Measurements from ENCODE around the gene PRKCE.
A peak's percentile ranks its signal among the peaks of the same experiment; 100 is the strongest.

Gene PRKCE

DNA sequence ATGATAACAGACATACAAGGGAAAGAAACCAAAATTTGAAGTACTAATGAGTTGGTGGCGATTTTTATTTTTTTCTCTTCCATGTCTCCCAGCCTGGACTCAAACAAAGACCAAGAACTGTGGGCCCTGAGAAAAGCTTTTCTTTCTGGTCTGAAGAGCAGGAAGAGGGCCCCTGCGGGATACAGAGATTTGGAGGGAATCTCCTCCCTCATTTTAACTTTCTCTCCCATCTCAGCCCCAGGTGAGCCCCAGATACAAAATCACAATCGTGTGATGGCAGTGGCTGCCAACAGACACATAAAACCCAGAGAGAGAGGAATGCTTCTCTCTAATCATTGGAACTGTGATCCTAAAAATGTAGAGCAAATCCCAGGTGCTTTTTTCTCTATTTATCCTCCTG, 19.5 kb upstream of the PRKCE start:
- no peak for DNase-seq

DNA sequence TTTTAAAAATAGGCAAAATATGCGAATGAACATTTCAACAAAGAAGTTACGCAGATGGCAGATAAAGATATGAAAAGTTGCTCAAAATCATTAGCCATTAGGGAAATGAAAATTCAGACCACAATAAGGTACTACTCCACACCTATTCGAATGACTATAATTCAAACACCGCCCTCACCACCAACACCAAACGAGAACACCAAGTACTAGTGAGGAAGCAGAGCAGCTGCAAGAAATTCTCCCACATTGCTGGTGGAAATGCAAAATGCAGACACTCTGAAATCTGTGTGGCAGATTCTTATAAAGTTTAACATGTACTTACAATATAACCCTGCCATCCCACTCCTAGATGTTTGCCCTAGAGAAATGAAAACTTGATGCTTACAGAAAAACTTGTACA, 17.3 kb upstream of the PRKCE start:
- no peak for DNase-seq

DNA sequence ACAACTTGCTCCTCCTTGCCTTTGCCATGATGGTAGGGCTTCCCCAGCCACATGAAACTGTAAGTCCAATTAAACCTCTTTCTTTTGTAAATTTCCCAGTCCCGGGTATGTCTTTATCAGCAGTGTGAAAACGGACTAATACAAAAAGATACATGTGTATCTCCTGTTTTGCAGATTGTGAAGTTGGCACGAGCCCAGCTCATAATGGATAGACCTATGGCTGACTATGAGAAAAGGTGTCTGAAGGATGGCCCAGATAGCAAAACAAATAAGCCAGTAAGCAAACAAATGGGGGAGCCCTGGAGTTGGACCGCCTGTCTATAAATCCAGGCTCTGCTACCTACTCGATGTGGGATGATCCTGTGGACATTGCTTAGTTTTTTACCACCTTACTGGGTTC, 15.5 kb upstream of the PRKCE start:
- no peak for DNase-seq

DNA sequence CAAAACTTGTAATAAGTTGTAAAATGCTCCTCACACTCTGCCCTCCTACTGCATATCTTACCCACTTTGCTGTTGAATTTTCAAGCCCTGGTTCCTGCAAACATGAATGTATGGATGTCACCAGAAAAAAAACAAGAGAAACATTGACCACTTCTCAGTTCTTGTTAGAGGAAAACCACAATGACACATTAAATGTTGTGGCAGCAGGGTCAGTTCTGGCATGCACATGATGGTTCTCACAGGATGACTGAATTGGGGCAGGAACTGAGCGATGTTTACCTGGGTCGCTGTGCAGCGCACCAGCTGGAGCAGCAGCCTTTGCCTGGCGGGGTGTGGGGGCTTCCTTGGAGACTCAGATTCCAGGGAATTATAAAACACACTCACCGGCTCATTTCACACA, 14.0 kb upstream of the PRKCE start:
- peak in 2 of 5 experiments; percentile 6 to 59 for DNase-seq

- no peak for DNase-seq
These were observed 10.9 kb upstream of the PRKCE start for GRCh38 chr2:45640576-45640975.

- DNase-seq = no peak
These were observed 8.4 kb upstream of the PRKCE start for GRCh38 chr2:45643095-45643494.

DNA sequence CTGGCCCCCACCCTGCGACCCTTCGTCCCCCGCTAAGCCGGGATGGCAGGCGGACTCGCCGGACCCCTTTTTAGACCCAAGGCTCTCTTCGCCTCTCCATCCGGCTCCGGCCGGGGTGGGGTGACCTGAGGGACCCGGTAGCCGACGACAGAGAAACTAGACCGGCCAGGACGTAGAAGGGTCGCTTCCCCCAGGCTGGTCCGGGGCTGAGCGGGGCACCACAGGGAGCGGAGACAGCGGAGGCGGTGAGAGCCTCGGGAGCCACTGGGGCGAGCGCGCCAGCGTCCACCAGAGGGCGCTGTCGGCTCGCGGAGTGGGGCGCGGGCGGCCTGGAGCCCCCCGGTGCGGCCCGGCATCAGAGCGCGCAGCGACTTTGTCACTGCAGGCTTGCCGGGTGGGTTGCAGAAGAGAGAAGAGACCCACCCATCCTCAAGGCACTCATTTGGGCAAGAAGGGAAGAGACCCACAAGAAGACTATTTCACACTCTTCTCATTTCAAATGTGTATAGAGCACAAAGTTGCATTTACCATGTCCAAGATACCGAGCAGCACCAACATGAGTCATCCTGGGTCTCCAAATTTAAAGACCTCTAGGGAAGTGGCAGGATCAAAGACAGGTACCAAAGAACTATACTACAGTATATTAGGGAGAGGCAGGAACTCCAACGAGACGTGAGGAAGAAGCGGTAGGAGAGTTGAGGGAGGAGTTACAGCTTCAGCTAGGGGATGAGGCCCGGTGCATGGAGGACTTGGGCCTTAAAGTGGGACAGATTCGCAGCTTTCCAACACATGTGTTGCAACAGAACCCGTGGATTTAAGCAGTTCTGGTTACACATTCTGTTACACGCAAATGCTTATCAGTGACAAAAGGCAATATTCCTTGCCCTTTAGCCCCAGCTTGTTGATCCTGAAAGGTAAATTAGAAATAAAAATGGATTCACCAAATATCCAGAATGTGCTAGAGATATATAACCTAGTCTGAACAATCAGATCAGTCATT, 7.6 kb upstream of the PRKCE start:
- DNase-seq = peak; percentile 51 to 67 (median 64)

- DNase-seq = no peak
These were observed 5.2 kb upstream of the PRKCE start for GRCh38 chr2:45646289-45646688.

GRCh38 chr2:45647356-45647755, 4.1 kb upstream of the PRKCE start:
- DNase-seq = no peak

- no peak for DNase-seq
These were observed 3.4 kb upstream of the PRKCE start for GRCh38 chr2:45647986-45648520.

GRCh38 chr2:45648636-45649035, 2.8 kb upstream of the PRKCE start:
- DNase-seq = no peak

DNA sequence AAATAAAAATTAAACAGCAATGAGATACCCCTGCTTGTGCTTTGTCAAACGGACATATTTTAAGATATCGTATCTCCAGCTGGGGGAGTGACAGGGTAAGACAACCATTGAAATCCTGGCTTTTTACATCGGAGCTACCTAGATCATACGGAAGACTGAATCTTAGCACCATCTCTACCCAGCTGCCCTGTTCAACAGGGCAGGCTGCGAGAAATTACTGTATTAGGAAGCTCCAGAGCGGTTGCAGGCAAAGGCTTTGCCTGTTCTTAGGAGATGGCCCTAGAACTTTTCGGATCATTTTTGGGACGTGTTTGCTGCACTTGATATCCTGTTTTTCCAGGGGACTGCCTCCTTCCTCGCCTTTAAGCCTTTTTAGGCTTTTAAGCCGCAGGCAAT, 2.0 kb upstream of the PRKCE start:
- no peak for DNase-seq

- DNase-seq = peak; percentile 19 to 52 (median 36)
These were observed 1.3 kb upstream of the PRKCE start for GRCh38 chr2:45649858-45650811.

DNA sequence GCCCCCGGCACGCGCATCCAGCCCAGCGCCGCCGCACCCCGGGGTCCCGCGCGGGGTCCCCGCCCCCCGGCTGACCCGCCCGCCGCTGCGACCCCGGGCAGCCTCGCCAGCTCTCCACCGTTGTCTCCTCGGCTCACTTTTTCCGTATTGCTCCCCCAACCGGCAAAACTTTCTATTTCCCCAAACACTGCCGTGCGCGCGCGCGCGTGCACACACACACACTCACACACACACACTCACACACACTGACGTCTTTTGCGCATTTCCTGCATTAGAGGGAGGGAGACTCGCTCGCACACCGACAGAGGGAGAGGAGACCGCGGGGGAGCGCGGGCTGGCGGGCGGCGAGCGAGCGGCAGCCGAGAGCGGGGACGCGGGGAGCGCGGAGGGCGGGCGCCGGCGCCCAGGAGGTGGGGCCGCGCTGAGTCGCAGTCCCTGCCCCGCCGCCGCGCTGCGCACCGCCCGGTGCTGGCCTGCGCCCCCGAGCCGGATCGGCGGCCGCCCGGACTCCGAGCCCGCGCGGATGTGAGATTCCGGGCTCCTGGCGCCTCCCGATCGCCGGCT, 542 bp upstream of the PRKCE start:
- DNase-seq = peak; percentile 71 to 98 (median 88)

- DNase-seq = peak in 3 of 5 experiments; percentile 3 to 43 (median 12)
These were observed 886 bp downstream of the PRKCE start for GRCh38 chr2:45652090-45653031.

DNA sequence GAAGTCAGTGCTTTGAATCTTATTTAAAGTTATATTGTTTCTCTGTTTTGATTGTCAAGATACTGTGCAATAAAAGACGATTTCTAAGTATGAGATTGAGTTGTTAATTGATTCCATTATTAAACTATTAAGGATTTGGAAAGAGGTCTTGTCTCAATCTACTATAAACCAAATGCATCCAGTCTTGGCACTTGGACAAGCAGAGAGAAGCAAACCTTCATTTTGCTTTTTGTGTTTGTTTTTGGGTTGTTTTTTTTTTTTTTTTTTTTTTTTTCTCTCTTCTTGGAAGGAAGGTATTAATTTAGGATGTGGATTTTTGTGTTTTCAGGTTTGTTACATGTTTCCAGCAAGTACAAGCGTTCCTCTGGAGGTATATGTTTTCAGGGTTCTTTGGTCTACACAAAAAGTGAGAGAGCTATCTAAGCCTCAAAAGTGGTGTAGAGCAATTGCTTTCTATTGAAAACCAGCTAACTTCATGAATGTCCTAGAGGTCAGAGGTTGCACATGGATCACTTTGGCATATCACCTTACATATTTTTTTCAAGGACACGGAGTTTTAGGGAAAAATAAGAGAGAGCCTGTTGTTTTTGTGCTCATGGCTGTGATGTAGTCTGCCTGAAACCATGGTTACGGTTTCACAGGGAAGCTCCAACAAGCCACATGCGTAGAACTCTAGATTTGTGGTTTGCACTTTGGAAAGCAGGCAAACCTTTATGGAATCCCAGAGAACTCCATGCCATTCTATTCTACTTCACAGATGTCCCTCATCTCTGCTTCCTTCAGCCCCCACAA, 1.8 kb downstream of the PRKCE start:
- DNase-seq = no peak

GRCh38 chr2:45654250-45654649, 2.8 kb downstream of the PRKCE start:
- DNase-seq = no peak

GRCh38 chr2:45661828-45662227, 10.4 kb downstream of the PRKCE start:
- DNase-seq = no peak

- no peak for DNase-seq
These were observed 13.3 kb downstream of the PRKCE start for GRCh38 chr2:45664635-45665261.

DNA sequence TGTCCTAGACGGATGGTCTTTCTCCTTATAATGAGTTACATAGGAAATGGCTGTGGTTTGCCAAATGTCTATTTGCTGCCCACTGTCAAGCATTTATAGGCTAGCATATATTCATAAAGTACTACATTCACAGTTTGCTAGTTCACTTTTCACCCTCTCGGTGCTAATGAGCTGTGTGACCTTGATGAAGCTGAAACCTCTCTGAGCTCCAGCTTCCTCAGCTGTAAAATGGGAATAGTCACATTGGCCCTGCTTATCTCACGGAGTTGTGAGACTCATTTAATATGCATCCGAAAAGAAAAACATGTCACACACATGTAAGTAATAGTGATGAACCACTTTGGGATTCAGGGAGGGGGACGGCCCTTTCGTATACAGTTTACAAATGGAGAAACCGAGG, 17.0 kb downstream of the PRKCE start:
- DNase-seq = no peak
